ENCODE results near the gene EHMT1. TPM values are rescaled to one million over a fixed set of nuclear protein-coding genes. Genes with fewer than 3 reads are reported as not detected.

EHMT1 gene
- total RNA-seq, 1 donor from 2014 or later = 40.8 TPM

DNA sequence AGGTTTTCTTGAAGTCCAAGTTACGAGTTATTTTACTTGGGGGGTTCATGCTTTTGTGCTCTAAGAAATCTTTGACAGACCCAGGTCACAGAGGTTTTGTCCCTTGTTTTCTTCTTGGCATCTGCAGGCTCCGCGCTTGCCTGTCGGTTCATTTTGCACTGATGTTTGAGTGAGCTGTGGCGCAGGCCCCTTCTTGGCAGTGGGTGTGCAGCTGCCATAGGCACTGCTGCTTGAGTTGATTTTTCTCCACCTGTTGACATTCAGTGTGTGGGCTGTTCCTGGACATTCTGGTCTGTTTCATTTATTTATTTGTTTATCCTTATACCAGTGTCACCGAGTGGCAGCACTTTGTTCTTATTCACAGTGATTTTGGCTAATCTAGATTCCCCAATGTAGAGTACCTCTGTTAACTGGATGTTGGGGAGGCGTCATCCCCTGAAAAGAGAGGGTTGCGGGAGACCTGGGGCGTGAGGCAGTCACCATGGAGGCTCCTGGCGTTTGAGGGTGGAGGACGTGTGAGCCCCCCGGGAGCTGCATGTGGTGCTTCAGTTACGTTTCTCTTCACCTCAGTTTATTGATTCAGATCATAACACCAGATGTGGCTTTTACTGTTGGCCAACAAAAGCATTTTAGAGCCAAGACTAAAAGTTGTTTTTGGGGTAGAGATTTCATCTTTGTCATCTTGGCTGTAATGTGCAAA is 137.4 kb downstream of the EHMT1 start:
- TF ChIP-seq, protein P1, sequence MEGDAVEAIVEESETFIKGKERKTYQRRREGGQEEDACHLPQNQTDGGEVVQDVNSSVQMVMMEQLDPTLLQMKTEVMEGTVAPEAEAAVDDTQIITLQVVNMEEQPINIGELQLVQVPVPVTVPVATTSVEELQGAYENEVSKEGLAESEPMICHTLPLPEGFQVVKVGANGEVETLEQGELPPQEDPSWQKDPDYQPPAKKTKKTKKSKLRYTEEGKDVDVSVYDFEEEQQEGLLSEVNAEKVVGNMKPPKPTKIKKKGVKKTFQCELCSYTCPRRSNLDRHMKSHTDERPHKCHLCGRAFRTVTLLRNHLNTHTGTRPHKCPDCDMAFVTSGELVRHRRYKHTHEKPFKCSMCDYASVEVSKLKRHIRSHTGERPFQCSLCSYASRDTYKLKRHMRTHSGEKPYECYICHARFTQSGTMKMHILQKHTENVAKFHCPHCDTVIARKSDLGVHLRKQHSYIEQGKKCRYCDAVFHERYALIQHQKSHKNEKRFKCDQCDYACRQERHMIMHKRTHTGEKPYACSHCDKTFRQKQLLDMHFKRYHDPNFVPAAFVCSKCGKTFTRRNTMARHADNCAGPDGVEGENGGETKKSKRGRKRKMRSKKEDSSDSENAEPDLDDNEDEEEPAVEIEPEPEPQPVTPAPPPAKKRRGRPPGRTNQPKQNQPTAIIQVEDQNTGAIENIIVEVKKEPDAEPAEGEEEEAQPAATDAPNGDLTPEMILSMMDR (conservative IDR thresholded peaks at IDR 0.05; ENCODE audit: low read depth, low read length) = no peak
- no peak overlapping the region for H3K4me3 ChIP-seq (ENCODE audit: low read depth, low read length)
- DNase-seq (ENCODE audit: low read depth) = no peak

DNA sequence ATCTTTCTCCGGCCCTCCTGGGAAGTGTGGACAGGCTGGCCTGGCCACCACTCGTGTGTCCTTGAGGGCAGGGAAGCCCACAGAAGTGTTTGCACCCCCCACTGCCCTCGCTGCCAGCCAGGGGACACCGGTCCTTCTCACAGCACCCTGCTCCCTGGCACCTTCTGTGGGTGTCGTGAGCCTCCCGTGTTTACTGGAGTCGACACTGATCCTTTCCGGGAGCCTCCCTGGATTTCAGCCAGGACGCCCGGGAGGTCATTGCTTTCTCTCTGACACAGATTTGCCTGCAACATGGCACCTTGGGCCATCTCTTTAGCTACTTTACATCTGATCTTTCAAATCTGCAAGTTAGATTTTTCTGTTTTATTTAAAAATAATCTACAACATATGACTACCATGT is 138.3 kb downstream of the EHMT1 start:
- no peak overlapping the region for H3K4me3 ChIP-seq (ENCODE audit: low read depth, low read length)
- TF ChIP-seq, protein P1 (conservative IDR thresholded peaks at IDR 0.05; ENCODE audit: low read depth, low read length) = no peak
- no peak for DNase-seq (ENCODE audit: low read depth)

DNA sequence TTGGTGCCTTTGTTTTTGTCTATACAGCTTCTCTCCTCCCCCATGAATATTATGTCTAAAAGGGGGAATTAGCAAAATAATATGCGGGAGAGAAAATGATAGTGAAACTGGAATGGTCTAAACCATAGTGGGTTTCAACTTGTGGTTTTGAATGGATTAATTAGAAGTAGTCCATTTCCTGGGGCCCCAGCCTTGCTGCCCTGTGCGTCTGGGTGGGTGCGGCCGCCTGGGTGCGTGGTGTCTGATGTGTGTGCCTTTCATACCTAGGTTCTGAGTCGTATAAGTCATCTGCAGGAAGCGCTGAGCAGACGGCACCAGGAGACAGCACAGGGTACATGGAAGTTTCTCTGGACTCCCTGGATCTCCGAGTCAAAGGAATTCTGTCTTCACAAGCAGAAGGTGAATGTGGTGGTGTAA is 138.8 kb downstream of the EHMT1 start:
- peak; percentile 20 for DNase-seq (ENCODE audit: low read depth)
- TF ChIP-seq, protein P1 (conservative IDR thresholded peaks at IDR 0.05; ENCODE audit: low read depth, low read length) = no peak
- no peak overlapping the region for H3K4me3 ChIP-seq (ENCODE audit: low read depth, low read length)

DNA sequence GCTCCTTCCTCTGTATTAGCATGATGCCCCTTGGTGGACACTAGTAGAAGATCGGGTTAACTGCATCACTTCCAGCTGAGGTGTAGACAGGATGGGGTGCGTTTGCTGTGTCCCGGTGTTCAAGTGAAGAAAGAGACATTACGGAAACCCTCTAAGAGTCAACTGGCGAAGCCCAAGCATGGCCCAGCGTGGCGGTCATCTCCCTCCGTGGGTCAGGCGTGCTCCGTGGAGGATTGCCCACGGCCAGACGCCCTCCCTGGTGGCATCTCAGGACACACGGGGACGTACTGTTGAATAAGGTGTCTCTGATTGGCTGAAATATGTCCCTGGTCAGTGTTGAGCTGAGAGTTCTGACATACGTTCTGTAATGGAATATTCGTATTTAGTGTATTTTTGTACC is 139.3 kb downstream of the EHMT1 start:
- TF ChIP-seq, protein P1 (conservative IDR thresholded peaks at IDR 0.05; ENCODE audit: low read depth, low read length) = no peak
- no peak overlapping the region for H3K4me3 ChIP-seq (ENCODE audit: low read depth, low read length)
- no peak for DNase-seq (ENCODE audit: low read depth)

DNA sequence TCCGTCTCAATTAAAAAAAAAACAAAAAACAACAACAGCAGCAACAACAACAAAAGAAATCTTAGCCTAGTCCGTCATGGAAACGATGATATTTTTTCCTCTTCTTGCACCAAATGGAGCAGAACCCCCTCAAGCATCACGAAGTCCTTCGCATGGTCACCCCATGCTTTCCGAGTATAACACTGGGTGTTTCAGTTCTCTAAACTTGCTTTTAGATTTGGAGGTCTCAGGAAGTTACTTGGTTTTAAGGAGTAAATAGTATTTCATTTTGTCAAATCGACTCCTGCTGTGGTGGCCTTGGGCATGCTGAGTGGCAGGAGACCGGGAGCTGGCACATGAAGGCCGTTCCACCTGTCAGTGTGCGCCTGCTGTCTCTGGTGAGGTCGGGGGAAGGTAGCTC is 140.3 kb downstream of the EHMT1 start:
- TF ChIP-seq, protein P1 (conservative IDR thresholded peaks at IDR 0.05; ENCODE audit: low read depth, low read length) = no peak
- no peak for DNase-seq (ENCODE audit: low read depth)
- no peak overlapping the region for H3K4me3 ChIP-seq (ENCODE audit: low read depth, low read length)

DNA sequence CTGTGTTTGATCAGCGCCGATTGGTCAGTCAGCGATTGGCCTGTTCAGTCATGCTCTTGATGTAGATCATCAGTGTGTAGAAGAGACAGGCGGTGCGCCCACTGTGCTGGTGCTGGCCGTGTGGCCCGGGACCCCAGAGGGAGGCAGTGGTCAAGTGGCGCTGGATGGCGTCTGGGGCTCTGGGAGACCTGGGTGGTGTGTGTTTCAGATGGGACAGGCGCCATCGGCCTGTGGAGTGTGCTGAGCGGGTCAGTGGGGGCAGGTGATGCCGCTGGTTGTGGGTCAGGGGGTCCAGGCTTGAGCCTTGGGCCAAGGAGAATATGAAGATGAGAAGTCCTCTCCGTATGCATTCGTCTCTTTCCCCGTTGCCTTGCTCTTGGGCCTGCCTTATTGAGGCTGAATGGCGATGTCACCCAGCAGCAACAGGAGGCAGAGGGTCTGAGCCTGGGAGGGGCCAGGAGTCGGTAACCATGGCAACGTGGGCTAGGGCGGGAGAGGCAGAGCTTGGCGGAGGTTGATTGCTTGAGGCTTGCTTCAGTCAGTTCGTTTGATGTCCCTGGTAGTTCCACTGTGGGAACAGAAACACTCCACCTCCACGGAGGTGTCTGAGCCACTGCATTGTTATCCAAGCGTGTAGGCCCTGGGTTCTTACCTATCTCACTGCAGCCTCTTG is 141.0 kb downstream of the EHMT1 start:
- no peak for DNase-seq (ENCODE audit: low read depth)
- no peak overlapping the region for H3K4me3 ChIP-seq (ENCODE audit: low read depth, low read length)
- TF ChIP-seq, protein P1 (conservative IDR thresholded peaks at IDR 0.05; ENCODE audit: low read depth, low read length) = no peak

All from epithelial cell of proximal tubule (primary cell).